Measurements from ENCODE around the gene SHC3.

SHC3 gene

DNA sequence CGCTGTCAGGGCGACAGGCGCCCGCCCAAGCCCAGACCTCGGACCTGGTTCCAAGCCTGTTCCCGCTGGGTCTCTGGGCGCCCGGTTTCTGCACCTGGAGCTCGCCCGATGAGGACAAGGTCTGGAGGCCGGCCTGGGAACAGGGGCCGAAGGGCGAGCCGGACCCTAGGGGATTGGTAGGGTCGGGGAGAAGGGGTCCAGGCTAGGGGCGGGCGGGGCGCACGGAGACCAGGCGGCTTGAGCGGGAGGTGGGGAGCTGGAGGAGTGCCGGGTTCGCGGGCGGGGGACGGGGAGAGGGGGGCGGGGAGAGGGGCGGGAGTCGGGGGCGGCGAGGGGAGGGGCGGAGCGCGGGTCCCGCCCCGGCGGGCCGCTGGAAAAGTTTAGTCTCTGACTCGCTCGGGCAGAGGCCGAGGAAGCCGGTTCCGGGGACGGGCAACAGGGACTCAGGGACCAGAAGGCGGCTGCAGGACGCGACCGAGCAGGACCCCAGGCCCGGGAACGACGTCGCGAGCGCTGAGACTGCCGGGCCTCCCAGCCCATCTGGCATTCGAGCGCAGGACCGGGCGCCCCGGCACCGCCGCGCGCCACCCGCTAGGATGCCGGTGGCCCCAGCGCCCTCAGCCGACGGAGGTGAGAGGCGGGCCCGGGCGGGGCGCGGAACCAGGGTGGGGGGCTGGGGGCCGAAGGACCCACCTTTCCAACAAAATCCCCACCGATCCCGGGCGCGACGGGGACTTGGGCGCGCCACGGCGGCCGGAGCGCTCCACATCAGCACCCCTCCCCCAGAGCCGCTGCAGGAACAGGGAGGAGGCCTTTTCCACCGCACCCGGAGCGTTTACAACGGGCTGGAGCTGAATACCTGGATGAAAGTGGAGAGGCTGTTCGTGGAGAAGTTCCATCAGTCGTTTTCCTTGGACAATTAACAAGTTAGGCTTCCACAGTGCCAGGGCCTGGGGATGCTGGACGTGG lies 187.3 kb downstream of the SHC3 start, which contains the start of gene S1PR3:
S1PR3 (plus strand) TSS at position 403 of the 969 bp plus-strand sequence. CDS start 9,733 bp downstream, outside the sequence.
- Mint-ChIP-seq H3K4me3 (peak within 1 kb of the TSS; percentile 93 to 97 (median 96)), H3K36me3 (ENCODE audit: low read depth) (peaks cover 28% of the 10 kb centered on the region), H3K9me3 (no peaks in the 10 kb centered on the region), H3K4me1 (peaks cover 57% of the 10 kb centered on the region), H3K27me3 (ENCODE audit: low read depth) (peaks cover 17% of the 10 kb centered on the region), H3K27ac (peak within 1 kb of the TSS; percentile 81 to 96 (median 86))
- TF ChIP-seq CTCF (IDR thresholded peaks at IDR 0.05; ENCODE audit: unreplicated experiment in 3 of 3): no peak

GRCh38 chr9:88990729-88991065 lies 187.9 kb downstream of the SHC3 start:
- peaks cover 17% of the 10 kb centered on the region for H3K27me3 Mint-ChIP-seq (ENCODE audit: low read depth)
- no peak for TF ChIP-seq CTCF (IDR thresholded peaks at IDR 0.05; ENCODE audit: unreplicated experiment in 3 of 3)
- H3K27ac Mint-ChIP-seq: peak overlapping the region; percentile 61 to 96 (median 69)

DNA sequence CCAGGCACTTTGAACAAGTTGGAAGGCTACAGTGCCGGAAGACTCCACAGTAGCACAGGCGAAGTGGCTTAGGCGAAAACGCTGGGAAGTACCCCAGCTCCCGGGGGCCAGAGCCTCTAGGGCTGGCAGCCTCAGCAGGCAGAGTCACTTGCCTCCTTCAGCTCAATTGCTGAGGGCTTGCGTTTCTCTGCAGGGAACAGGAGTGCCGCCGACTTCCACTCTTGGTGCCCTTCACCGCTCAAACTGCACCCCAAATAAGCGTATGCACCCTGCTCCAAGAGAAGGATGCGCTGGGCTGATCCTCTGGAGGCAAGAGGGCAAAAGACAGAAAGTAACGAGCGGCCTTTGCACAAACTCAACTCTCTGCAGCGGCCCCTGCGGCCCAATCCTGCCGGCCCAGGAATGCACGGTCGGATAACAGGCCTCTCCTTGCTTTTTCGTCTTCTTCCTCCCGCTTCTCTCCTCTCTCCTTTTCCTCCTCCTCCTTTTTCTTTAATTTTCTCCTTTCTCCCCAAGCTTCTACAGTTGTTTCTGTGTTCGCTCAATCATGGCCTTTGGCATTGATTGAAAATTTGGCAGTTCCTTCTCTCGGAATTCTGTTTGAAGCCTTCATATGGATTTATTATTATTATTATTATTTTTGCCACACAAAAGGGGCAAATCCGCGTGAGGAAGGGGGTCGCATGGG lies 188.4 kb downstream of the SHC3 start:
- H3K27ac Mint-ChIP-seq: peak overlapping the region; percentile 69 to 96 (median 87)
- peak overlapping the region; percentile 86 to 97 (median 87) for H3K4me3 Mint-ChIP-seq
- no peaks in the 10 kb centered on the region for H3K9me3 Mint-ChIP-seq

More at GRCh38 chr9:88990729-88991065, 187.9 kb downstream of the SHC3 start:
- Mint-ChIP-seq H3K9me3 (no peaks in the 10 kb centered on the region), H3K36me3 (ENCODE audit: low read depth) (peaks cover 22% of the 10 kb centered on the region), H3K4me3 (peak overlapping the region; percentile 86 to 97 (median 87)), H3K4me1 (peaks cover 51% of the 10 kb centered on the region)

GRCh38 chr9:88988796-88989641 lies 189.6 kb downstream of the SHC3 start:
- Mint-ChIP-seq H3K4me3 (peak overlapping the region; percentile 73 to 87 (median 86)), H3K36me3 (ENCODE audit: low read depth) (peaks cover 6% of the 10 kb centered on the region), H3K27ac (peak overlapping the region; percentile 69 to 96 (median 87)), H3K9me3 (no peaks in the 10 kb centered on the region), H3K27me3 (ENCODE audit: low read depth) (peaks cover 18% of the 10 kb centered on the region), H3K4me1 (peaks cover 36% of the 10 kb centered on the region)
- TF ChIP-seq CTCF (IDR thresholded peaks at IDR 0.05; ENCODE audit: unreplicated experiment in 3 of 3): no peak

More for the DNA sequence above, 188.4 kb downstream of the SHC3 start:
- Mint-ChIP-seq H3K27me3 (ENCODE audit: low read depth) (peaks cover 17% of the 10 kb centered on the region), H3K4me1 (peaks cover 46% of the 10 kb centered on the region), H3K36me3 (ENCODE audit: low read depth) (peaks cover 17% of the 10 kb centered on the region)
- peak in 1 of 3 experiments; percentile 19 for TF ChIP-seq CTCF (IDR thresholded peaks at IDR 0.05; ENCODE audit: unreplicated experiment in 3 of 3)

GRCh38 chr9:88987661-88988060 lies 191.0 kb downstream of the SHC3 start:
- peaks cover 26% of the 10 kb centered on the region for H3K4me1 Mint-ChIP-seq
- H3K27ac Mint-ChIP-seq: peak overlapping the region in 1 of 3 experiments; percentile 10
- H3K4me3 Mint-ChIP-seq: no peak overlapping the region
- peaks cover 3% of the 10 kb centered on the region for H3K9me3 Mint-ChIP-seq
- no peaks in the 10 kb centered on the region for H3K36me3 Mint-ChIP-seq (ENCODE audit: low read depth)
- no peak for TF ChIP-seq CTCF (IDR thresholded peaks at IDR 0.05; ENCODE audit: unreplicated experiment in 3 of 3)
- peaks cover 19% of the 10 kb centered on the region for H3K27me3 Mint-ChIP-seq (ENCODE audit: low read depth)

Data from nephron (organoid).